ENCODE results near the gene VWC2L. TPM values are rescaled to one million over a fixed set of nuclear protein-coding genes. Genes with fewer than 3 reads are reported as not detected.

VWC2L gene
- total and polyA plus RNA-seq, 12 donors: not detected

GRCh38 chr2:214380681-214381080 is 30.2 kb upstream of the VWC2L start:
- H3K27ac ChIP-seq: no peak overlapping the region
- intact Hi-C loops (cut with DNase I): no loop called here
- ATAC-seq (no peak), DNase-seq (no peak)
- no peak for TF ChIP-seq CTCF (IDR thresholded peaks at IDR 0.05)
- peaks cover 0 to 4% (median 0%) of the 10 kb centered on the region in 11 donors for H3K9me3 ChIP-seq
- WGBS, 2 donors: 63 to 75% methylated on average over 5 of the region's 5 CpGs
- H3K4me1 ChIP-seq: no peaks in the 10 kb centered on the region
- H3K27me3 ChIP-seq: no peaks in the 10 kb centered on the region
- H3K36me3 ChIP-seq: no peaks in the 10 kb centered on the region
- no peak overlapping the region for H3K4me3 ChIP-seq

GRCh38 chr2:214382229-214382628 is 28.6 kb upstream of the VWC2L start:
- H3K4me3 ChIP-seq: no peak overlapping the region
- no peaks in the 10 kb centered on the region for H3K27me3 ChIP-seq
- 49 to 59% methylated on average over 2 of the region's 2 CpGs for WGBS, 2 donors
- peaks cover 0 to 4% (median 0%) of the 10 kb centered on the region in 11 donors for H3K9me3 ChIP-seq
- no peak for TF ChIP-seq CTCF (IDR thresholded peaks at IDR 0.05)
- ATAC-seq (no peak), DNase-seq (no peak)
- intact Hi-C loops (cut with DNase I): no loop called here
- H3K27ac ChIP-seq: no peak overlapping the region
- no peaks in the 10 kb centered on the region for H3K36me3 ChIP-seq
- no peaks in the 10 kb centered on the region for H3K4me1 ChIP-seq

GRCh38 chr2:214386720-214387119 is 24.1 kb upstream of the VWC2L start:
- H3K27me3 ChIP-seq: no peaks in the 10 kb centered on the region
- H3K4me1 ChIP-seq: no peaks in the 10 kb centered on the region
- no peak overlapping the region for H3K4me3 ChIP-seq
- no peak overlapping the region for H3K27ac ChIP-seq
- no peak for TF ChIP-seq CTCF (IDR thresholded peaks at IDR 0.05)
- 84 to 90% methylated on average over 2 of the region's 2 CpGs for WGBS, 2 donors
- intact Hi-C loops (cut with DNase I): no loop called here
- ATAC-seq (no peak), DNase-seq (no peak)
- H3K36me3 ChIP-seq: no peaks in the 10 kb centered on the region
- peaks cover 0 to 4% (median 0%) of the 10 kb centered on the region in 11 donors for H3K9me3 ChIP-seq

GRCh38 chr2:214389334-214389733 is 21.5 kb upstream of the VWC2L start:
- intact Hi-C loops (cut with DNase I): no loop called here
- DNase-seq: no peak
- no peak for ATAC-seq
- Histone ChIP-seq H3K27ac (no peak overlapping the region), H3K36me3 (no peaks in the 10 kb centered on the region), H3K27me3 (no peaks in the 10 kb centered on the region), H3K4me3 (no peak overlapping the region), H3K4me1 (no peaks in the 10 kb centered on the region), H3K9me3 (peaks cover 0 to 4% (median 0%) of the 10 kb centered on the region in 11 donors)
- no peak for TF ChIP-seq CTCF (IDR thresholded peaks at IDR 0.05)

- Histone ChIP-seq H3K4me1 (no peaks in the 10 kb centered on the region), H3K9me3 (no peaks in the 10 kb centered on the region), H3K27me3 (no peaks in the 10 kb centered on the region), H3K36me3 (no peaks in the 10 kb centered on the region), H3K27ac (no peak overlapping the region), H3K4me3 (no peak overlapping the region)
- TF ChIP-seq CTCF (IDR thresholded peaks at IDR 0.05): no peak
- intact Hi-C loops (cut with DNase I): no loop called here
- DNase-seq (no peak), ATAC-seq (no peak)
These were observed 17.1 kb upstream of the VWC2L start for GRCh38 chr2:214393796-214394195.
